Neural cell (in vitro differentiated cells): ENCODE data around the gene SLC6A16. TPM values are rescaled to one million over a fixed set of nuclear protein-coding genes. Genes with fewer than 3 reads are reported as not detected.

Source experiments
- H2AFZ ChIP-seq: fragments of 200-600, 300-800 bp; sonication (generic), shearing (Covaris generic); 2 replicates; pipeline ENCODE4 v1.6.0; 2014; ENCODE audit warnings: low read depth, mild to moderate bottlenecking, antibody characterized with exemption, low read length, moderate library complexity
- H3F3A ChIP-seq: fragments of 200-600 bp; shearing (Covaris generic); 2 replicates; pipeline ENCODE4 v1.6.1; 2016; ENCODE audit warnings: mild to moderate bottlenecking, moderate library complexity, mixed read lengths, antibody characterized with exemption, low read length; ENCODE audit not compliant: insufficient read depth, poor library complexity, severe bottlenecking
- H3K27ac ChIP-seq: fragments of 200-600, 300-800 bp; sonication (generic), shearing (Covaris generic); 2 replicates; pipeline ENCODE4 v1.5.1; 2014; ENCODE audit warnings: mild to moderate bottlenecking, low read length, moderate library complexity
- H3K27me3 ChIP-seq: fragments of 300-800, 200-600 bp; sonication (generic), shearing (Covaris generic); 2 replicates; pipeline ENCODE4 v1.6.0; 2014; ENCODE audit warnings: mild to moderate bottlenecking, low read depth, low read length, moderate library complexity; ENCODE audit not compliant: insufficient read depth
- H3K36me3 ChIP-seq: fragments of 300-800, 200-600 bp; sonication (generic), shearing (Covaris generic); 2 replicates; pipeline ENCODE4 v1.5.1; 2014; ENCODE audit warnings: mild to moderate bottlenecking, antibody characterized with exemption, low read length, moderate library complexity; ENCODE audit not compliant: insufficient read depth
- H3K4me2 ChIP-seq: fragments of 300-800, 200-600 bp; sonication (generic), shearing (Covaris generic); 2 replicates; pipeline ENCODE4 v1.6.0; 2014; ENCODE audit warnings: mild to moderate bottlenecking, low read length
- H3K4me3 ChIP-seq: fragments of 300-800, 200-600 bp; sonication (generic), shearing (Covaris generic); 2 replicates; pipeline ENCODE4 v1.5.1; 2014; ENCODE audit warnings: mild to moderate bottlenecking, low read length, moderate library complexity
- H3K79me2 ChIP-seq: fragments of 200-600 bp; shearing (Covaris generic); replicated peaks from 2 replicates; pipeline ENCODE4 v1.6.0; 2014; ENCODE audit warnings: mild to moderate bottlenecking, low read length, moderate library complexity; ENCODE audit not compliant: insufficient read depth
- H3K9ac ChIP-seq: fragments of 300-800, 200-600 bp; sonication (generic), shearing (Covaris generic); 2 replicates; pipeline ENCODE4 v1.6.1; 2016; ENCODE audit warnings: mild to moderate bottlenecking, low read length, mixed read lengths
- H3K9me2 ChIP-seq: fragments of 200-600 bp; shearing (Covaris generic); 2 replicates; pipeline ENCODE4 v1.6.1; 2016; ENCODE audit warnings: mild to moderate bottlenecking, low read length, mixed read lengths; ENCODE audit not compliant: insufficient read depth
- H3K9me3 ChIP-seq: fragments of 200-600, 300-800 bp; sonication (generic), shearing (Covaris generic); 2 replicates; pipeline ENCODE4 v1.6.1; 2016; ENCODE audit warnings: mild to moderate bottlenecking, mixed run types, low read length, moderate library complexity, mixed read lengths
- H4K20me1 ChIP-seq: fragments of 200-600 bp; shearing (Covaris generic); 2 replicates; pipeline ENCODE4 v1.6.1; 2016; ENCODE audit warnings: mild to moderate bottlenecking, mixed run types; ENCODE audit not compliant: insufficient read depth
- CTCF ChIP-seq: fragments of 450-650 bp; IDR thresholded peaks from 2 replicates; pipeline ENCODE4 v1.5.1; 2014; ENCODE audit warnings: antibody characterized with exemption, mild to moderate bottlenecking, moderate library complexity; ENCODE audit not compliant: poor library complexity, severe bottlenecking
- EP300 ChIP-seq: fragments of 450-650 bp; conservative IDR thresholded peaks from 2 replicates; pipeline ENCODE4 v1.6.1; 2014; ENCODE audit warnings: antibody characterized with exemption, mild to moderate bottlenecking, moderate library complexity; ENCODE audit not compliant: poor library complexity, severe bottlenecking
- EZH2 ChIP-seq: fragments of 200-600, 300-800 bp; shearing (Covaris generic), sonication (generic); IDR thresholded peaks from 2 replicates; pipeline ENCODE4 v1.6.1; 2014; ENCODE audit warnings: antibody characterized with exemption, low read length, borderline replicate concordance, mild to moderate bottlenecking; ENCODE audit not compliant: insufficient read depth, poor library complexity, severe bottlenecking
- MXI1 ChIP-seq: fragments of 450-650 bp; conservative IDR thresholded peaks from 2 replicates; pipeline ENCODE4 v1.6.1; 2014; ENCODE audit warnings: antibody characterized with exemption, mild to moderate bottlenecking; ENCODE audit not compliant: poor library complexity, severe bottlenecking
- POLR2AphosphoS5 ChIP-seq: IDR thresholded peaks from 2 replicates; pipeline ENCODE4 v1.6.1; 2012
- RAD21 ChIP-seq: fragments of 450-650 bp; conservative IDR thresholded peaks from 2 replicates; pipeline ENCODE4 v1.6.1; 2014; ENCODE audit warnings: antibody characterized with exemption, mild to moderate bottlenecking, moderate library complexity
- REST ChIP-seq: IDR thresholded peaks from 2 replicates; pipeline ENCODE4 v1.6.1; 2012; ENCODE audit warnings: borderline replicate concordance
- SMC3 ChIP-seq: fragments of 450-650 bp; conservative IDR thresholded peaks from 2 replicates; pipeline ENCODE4 v1.6.1; 2014; ENCODE audit warnings: antibody characterized with exemption, mild to moderate bottlenecking, moderate library complexity; ENCODE audit not compliant: poor library complexity
- TAF1 ChIP-seq: IDR thresholded peaks from 2 replicates; pipeline ENCODE4 v1.6.1; 2012; ENCODE audit warnings: low read depth
- polyA plus RNA-seq: library from polyadenylated mRNA; depleted of rRNA; stranded (reverse); fragments of >200 nt; gene quantifications from 2 replicates; pipeline ENCODE4 v1.2.3, GENCODE V29; 2014

SLC6A16 gene
- polyA plus RNA-seq, 1 donor from 2014 or later: not detected

GRCh38 chr19:49371184-49371583, 46.2 kb upstream of the SLC6A16 start:
- Histone ChIP-seq H3K9ac (no peak overlapping the region), H3K27me3 (no peaks in the 10 kb centered on the region), H3K27ac (no peak overlapping the region), H3K79me2 (no peaks in the 10 kb centered on the region), H3K4me2 (no peak overlapping the region), H4K20me1 (no peaks in the 10 kb centered on the region), H2AFZ (no peak overlapping the region), H3K4me3 (no peak overlapping the region), H3K36me3 (no peaks in the 10 kb centered on the region), H3F3A (no peaks in the 10 kb centered on the region), H3K9me3 (no peaks in the 10 kb centered on the region), H3K9me2 (no peaks in the 10 kb centered on the region)
- TF ChIP-seq EP300 (no peak), CTCF (no peak), TAF1 (no peak), SMC3 (no peak), MXI1 (no peak), POLR2AphosphoS5 (no peak), EZH2 (no peak), REST (no peak), RAD21 (no peak)

- Histone ChIP-seq H3K27ac (no peak overlapping the region), H3F3A (no peaks in the 10 kb centered on the region), H3K9me2 (no peaks in the 10 kb centered on the region), H3K36me3 (no peaks in the 10 kb centered on the region), H4K20me1 (no peaks in the 10 kb centered on the region), H3K9ac (no peak overlapping the region), H2AFZ (no peak overlapping the region), H3K4me2 (no peak overlapping the region), H3K9me3 (no peaks in the 10 kb centered on the region), H3K79me2 (peaks cover 3% of the 10 kb centered on the region), H3K4me3 (no peak overlapping the region), H3K27me3 (no peaks in the 10 kb centered on the region)
- TF ChIP-seq REST (no peak), POLR2AphosphoS5 (no peak), RAD21 (no peak)
These were observed 43.8 kb upstream of the SLC6A16 start for GRCh38 chr19:49368711-49369358.
